KMS-11 (cell line): ENCODE measurements around the gene SNTG2.

ENCODE experiments used
- H2AFZ ChIP-seq: fragments of 200-600 bp; sonication (generic); 2 replicates; pipeline ENCODE4 v1.6.1; 2016; ENCODE audit warnings: antibody characterized with exemption, mixed run types, low read depth
- H3K27ac ChIP-seq: fragments of 200-600 bp; sonication (generic); 2 replicates; pipeline ENCODE4 v1.6.1; 2016; ENCODE audit warnings: mild to moderate bottlenecking, mixed run types
- H3K27me3 ChIP-seq: fragments of 200-600 bp; sonication (generic); 2 replicates; pipeline ENCODE4 v1.6.1; 2017; ENCODE audit warnings: mild to moderate bottlenecking, low read depth, mixed run types, moderate library complexity; ENCODE audit not compliant: insufficient read depth
- H3K36me3 ChIP-seq: fragments of 200-600 bp; sonication (generic); 2 replicates; pipeline ENCODE4 v1.6.1; 2017; ENCODE audit warnings: mild to moderate bottlenecking, mixed run types; ENCODE audit not compliant: insufficient read depth
- H3K4me1 ChIP-seq: fragments of 200-600 bp; sonication (generic); 2 replicates; pipeline ENCODE4 v1.6.1; 2016; ENCODE audit warnings: mild to moderate bottlenecking, low read depth, mixed run types; ENCODE audit not compliant: poor library complexity, severe bottlenecking
- H3K4me2 ChIP-seq: fragments of 200-600 bp; sonication (generic); 2 replicates; pipeline ENCODE4 v1.7.0; 2016; ENCODE audit warnings: mild to moderate bottlenecking, mixed run types
- H3K4me3 ChIP-seq: fragments of 200-600 bp; sonication (generic); IDR thresholded peaks from 2 replicates; pipeline ENCODE4 v1.6.1; 2017; ENCODE audit warnings: low read depth, low read length, mixed read lengths; ENCODE audit not compliant: insufficient read depth
- H3K79me2 ChIP-seq: fragments of 200-600 bp; sonication (generic); 2 replicates; pipeline ENCODE4 v1.6.1; 2016; ENCODE audit warnings: low read depth, mixed run types; ENCODE audit not compliant: insufficient read depth
- H3K9ac ChIP-seq: fragments of 200-600 bp; sonication (generic); 2 replicates; pipeline ENCODE4 v1.6.1; 2016; ENCODE audit warnings: mild to moderate bottlenecking, mixed run types
- H4K20me1 ChIP-seq: fragments of 200-600 bp; sonication (generic); 2 replicates; pipeline ENCODE4 v1.6.1; 2016; ENCODE audit warnings: mild to moderate bottlenecking, mixed run types; ENCODE audit not compliant: insufficient read depth
- TF ChIP-seq, protein P1 (sequence below): fragments of 200-600 bp; sonication (generic); conservative IDR thresholded peaks from 2 replicates; pipeline ENCODE4 v1.6.1; 2017; ENCODE audit warnings: low read depth, mild to moderate bottlenecking, antibody characterized with exemption, low read length, moderate library complexity, mixed read lengths

The SNTG2 gene

DNA sequence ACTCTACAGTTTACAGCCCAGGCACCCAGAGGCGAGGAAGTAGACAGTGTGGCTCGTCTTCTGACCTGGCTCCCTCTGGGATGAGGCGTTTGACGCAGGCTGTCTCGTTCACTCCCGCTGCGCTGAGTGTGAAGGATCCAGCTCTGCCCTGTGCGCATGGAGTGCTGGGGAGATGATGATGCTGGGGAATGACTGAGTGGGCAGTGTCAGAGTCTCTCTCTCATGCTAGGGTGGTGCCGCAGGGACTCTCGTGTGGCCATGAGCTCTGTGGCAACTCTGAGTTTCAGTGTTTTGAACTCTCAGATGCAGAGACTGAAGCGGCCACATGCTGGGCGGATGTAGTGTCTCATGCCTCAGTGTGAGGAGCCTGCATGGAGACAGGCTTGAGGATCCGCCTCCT, 344.3 kb downstream of the SNTG2 start:
- TF ChIP-seq, protein P1, sequence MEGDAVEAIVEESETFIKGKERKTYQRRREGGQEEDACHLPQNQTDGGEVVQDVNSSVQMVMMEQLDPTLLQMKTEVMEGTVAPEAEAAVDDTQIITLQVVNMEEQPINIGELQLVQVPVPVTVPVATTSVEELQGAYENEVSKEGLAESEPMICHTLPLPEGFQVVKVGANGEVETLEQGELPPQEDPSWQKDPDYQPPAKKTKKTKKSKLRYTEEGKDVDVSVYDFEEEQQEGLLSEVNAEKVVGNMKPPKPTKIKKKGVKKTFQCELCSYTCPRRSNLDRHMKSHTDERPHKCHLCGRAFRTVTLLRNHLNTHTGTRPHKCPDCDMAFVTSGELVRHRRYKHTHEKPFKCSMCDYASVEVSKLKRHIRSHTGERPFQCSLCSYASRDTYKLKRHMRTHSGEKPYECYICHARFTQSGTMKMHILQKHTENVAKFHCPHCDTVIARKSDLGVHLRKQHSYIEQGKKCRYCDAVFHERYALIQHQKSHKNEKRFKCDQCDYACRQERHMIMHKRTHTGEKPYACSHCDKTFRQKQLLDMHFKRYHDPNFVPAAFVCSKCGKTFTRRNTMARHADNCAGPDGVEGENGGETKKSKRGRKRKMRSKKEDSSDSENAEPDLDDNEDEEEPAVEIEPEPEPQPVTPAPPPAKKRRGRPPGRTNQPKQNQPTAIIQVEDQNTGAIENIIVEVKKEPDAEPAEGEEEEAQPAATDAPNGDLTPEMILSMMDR: no peak
- H3K9ac ChIP-seq: no peak overlapping the region
- H3K4me1 ChIP-seq: no peaks in the 10 kb centered on the region
- H3K27me3 ChIP-seq: no peaks in the 10 kb centered on the region
- no peak overlapping the region for H3K4me3 ChIP-seq
- H3K36me3 ChIP-seq: no peaks in the 10 kb centered on the region
- H3K79me2 ChIP-seq: no peaks in the 10 kb centered on the region
- no peaks in the 10 kb centered on the region for H4K20me1 ChIP-seq
- H3K4me2 ChIP-seq: no peak overlapping the region
- H2AFZ ChIP-seq: no peak overlapping the region
- no peak overlapping the region for H3K27ac ChIP-seq

DNA sequence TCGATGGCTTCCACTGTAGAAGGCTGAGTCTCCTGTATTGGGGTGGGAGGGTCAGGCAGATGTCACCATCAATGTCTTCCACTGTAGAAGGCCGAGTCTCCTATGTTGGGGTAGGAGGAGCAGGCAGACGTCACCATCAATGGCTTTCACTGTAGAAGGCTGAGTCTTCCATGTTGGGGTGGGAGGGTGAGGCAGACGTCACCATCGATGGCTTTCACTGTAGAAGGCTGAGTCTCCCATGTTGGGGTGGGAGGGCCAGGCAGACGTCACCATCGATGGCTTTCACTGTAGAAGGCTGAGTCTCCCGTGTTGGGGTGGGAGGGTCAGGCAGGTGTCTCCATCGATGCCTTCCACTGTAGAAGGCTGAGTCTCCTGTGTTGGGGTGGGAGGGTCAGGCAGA, 345.1 kb downstream of the SNTG2 start:
- Histone ChIP-seq H4K20me1 (no peaks in the 10 kb centered on the region), H3K9ac (no peak overlapping the region), H3K27me3 (no peaks in the 10 kb centered on the region), H2AFZ (no peak overlapping the region), H3K79me2 (no peaks in the 10 kb centered on the region), H3K4me2 (no peak overlapping the region), H3K36me3 (no peaks in the 10 kb centered on the region), H3K4me3 (no peak overlapping the region), H3K27ac (no peak overlapping the region), H3K4me1 (no peaks in the 10 kb centered on the region)
- TF ChIP-seq, protein P1: no peak

DNA sequence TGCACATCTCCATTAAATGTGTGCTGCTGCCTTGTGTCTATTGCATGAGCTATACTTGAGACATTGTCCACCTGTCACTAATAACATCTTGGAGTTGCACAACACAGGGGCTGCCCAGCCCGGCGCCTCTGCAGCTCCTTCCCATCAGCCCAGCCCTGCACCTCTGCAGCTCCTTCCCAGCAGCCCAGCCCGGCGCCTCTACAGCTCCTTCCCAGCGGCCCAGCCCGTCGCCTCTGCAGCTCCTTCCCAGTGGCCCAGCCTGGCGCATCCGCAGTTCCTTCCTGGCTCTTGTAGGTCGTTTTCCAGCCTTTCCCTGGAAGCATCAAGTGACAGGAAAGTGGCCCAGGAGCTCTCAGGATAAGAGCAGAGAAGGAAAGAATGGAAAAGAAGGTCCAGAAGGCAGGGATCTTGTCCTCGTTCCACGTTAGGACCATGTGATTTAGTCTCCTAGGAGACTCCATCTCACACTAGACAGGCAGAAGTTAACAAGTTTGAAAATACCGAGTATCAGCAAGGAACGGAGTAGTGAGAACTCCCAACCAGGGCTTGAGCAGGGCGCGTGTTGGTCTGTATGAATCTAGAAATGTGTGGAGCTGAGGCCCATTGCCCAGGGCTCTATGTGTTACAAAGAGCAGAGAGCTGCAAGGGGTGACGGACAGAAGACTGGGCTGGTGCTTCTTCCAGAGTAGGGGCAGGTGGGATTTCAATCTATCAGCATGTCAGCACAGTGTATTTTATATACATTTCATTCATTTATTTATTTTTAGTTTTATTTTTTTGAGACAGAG, 346.9 kb downstream of the SNTG2 start:
- H3K4me1 ChIP-seq: no peaks in the 10 kb centered on the region
- no peak overlapping the region for H3K9ac ChIP-seq
- no peak overlapping the region for H2AFZ ChIP-seq
- no peak overlapping the region for H3K4me2 ChIP-seq
- H3K36me3 ChIP-seq: no peaks in the 10 kb centered on the region
- no peaks in the 10 kb centered on the region for H4K20me1 ChIP-seq
- no peaks in the 10 kb centered on the region for H3K27me3 ChIP-seq
- no peak overlapping the region for H3K4me3 ChIP-seq
- no peaks in the 10 kb centered on the region for H3K79me2 ChIP-seq
- TF ChIP-seq, protein P1: no peak
- H3K27ac ChIP-seq: no peak overlapping the region

DNA sequence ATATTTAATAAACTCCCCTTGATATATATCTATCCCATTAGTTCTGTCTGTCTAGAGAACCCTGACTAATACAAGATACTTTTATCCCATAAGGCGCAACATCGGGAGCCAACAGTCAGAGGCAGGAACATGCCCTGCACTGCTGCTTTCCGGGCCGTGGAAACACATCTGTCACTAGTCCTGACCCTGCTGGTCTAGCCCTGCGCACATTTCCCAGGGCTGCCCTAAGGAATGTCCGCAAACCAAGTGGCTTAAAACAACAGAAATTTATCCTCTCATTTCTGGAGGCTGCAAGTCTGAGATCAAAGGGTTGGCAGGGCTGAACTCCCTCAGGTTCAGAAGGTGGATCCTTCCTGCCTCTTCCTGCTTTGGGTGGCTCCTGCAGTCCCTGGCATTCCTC, 348.4 kb downstream of the SNTG2 start:
- H3K79me2 ChIP-seq: no peaks in the 10 kb centered on the region
- H2AFZ ChIP-seq: no peak overlapping the region
- H3K36me3 ChIP-seq: no peaks in the 10 kb centered on the region
- no peak overlapping the region for H3K9ac ChIP-seq
- H3K4me2 ChIP-seq: no peak overlapping the region
- TF ChIP-seq, protein P1: no peak
- H3K4me3 ChIP-seq: no peak overlapping the region
- no peaks in the 10 kb centered on the region for H3K27me3 ChIP-seq
- no peak overlapping the region for H3K27ac ChIP-seq
- H4K20me1 ChIP-seq: no peaks in the 10 kb centered on the region
- no peaks in the 10 kb centered on the region for H3K4me1 ChIP-seq
